ENCODE measurements around the gene SLC6A13. TPM values are rescaled to one million over a fixed set of nuclear protein-coding genes. Genes with fewer than 3 reads are reported as not detected.

The SLC6A13 gene
- total and polyA plus RNA-seq, 2 of the 13 experiments (the other 11 are each of a cell fraction or from before 2014, with no cell fraction given) = 0.05 to 0.15 TPM

GRCh38 chr12:214003-214741 lies 48.5 kb downstream of the SLC6A13 start, which contains the start of gene SLC6A12:
SLC6A12 (minus strand) TSS chr12:214157; CDS start chr12:209986, 4,171 bp downstream.
- peaks cover 0 to 16% of the 10 kb centered on the region in 2 experiments; a peak in 3 of 5 replicates for H3K27me3 ChIP-seq (ENCODE audit: control insufficient read depth in 1 of 2, insufficient read depth in 2 of 2, low read length in 2 of 2)
- no peaks in the 10 kb centered on the region for H3K9me3 ChIP-seq (ENCODE audit: low read length)
- H3K4me1 ChIP-seq (ENCODE audit: insufficient read depth, low read length) = peaks cover 67% of the 10 kb centered on the region
- H3K27ac ChIP-seq (ENCODE audit: extremely low read length, insufficient read depth, low read length) = no peak within 1 kb of the TSS
- WGBS (ENCODE audit: low lambda C conversion rate) = 8% methylated on average over 11 of the region's 14 CpGs
- peak within 1 kb of the TSS; percentile 23; the same call in 1 of the 2 replicates for H3K9ac ChIP-seq (ENCODE audit: insufficient read depth, low read depth, low read length)
- H2AFZ ChIP-seq (ENCODE audit: low read length) = no peak within 1 kb of the TSS
- intact Hi-C loops (cut with micrococcal nuclease; ENCODE audit: unreplicated experiment) (loop anchor here (5.0 kb wide), 1 partner anchor 37 kb away; no protein-coding TSS in a partner anchor), in situ Hi-C loops (cut with HindIII; ENCODE audit: extremely low pct_ligation_motif_present, low pct_unique_long_range_greater_than_20kb) (no loop called here)
- POLR2A ChIA-PET = interaction anchor here (1.5 to 2.1 kb wide), 2 partner anchors 22 to 25 kb away, joined by 8 to 12 read pairs; no protein-coding TSS in a partner anchor
- peak; percentile 46 for FAIRE-seq
- CTCF ChIA-PET (ENCODE audit: low intra/inter-chr PET ratio, low total read pairs) = no interaction called here
- H3K4me3 ChIP-seq (replicated peaks in 1 of 3; ENCODE audit: insufficient read depth in 1 of 3, low read depth in 2 of 3, low read length in 3 of 3) = peak within 1 kb of the TSS; percentile 35 to 65 (median 43); a peak in 5 of 6 replicates
- TF ChIP-seq PATZ1 (CRISPR knock-in tag; IDR thresholded peaks at IDR 0.05) (peak; percentile 54), ZNF781 (CRISPR knock-in tag; IDR thresholded peaks at IDR 0.05; ENCODE audit: borderline replicate concordance, not compliant biosample characterization) (no peak), FOSL2 (CRISPR knock-in tag; IDR thresholded peaks at IDR 0.05) (peak; percentile 26; the same call in 1 of the 2 replicates), POLR2G (IDR thresholded peaks at IDR 0.05; ENCODE audit: low read depth, low read length) (0 out of 2 replicates have a peak, but pooled peaks have one; percentile 35), PCBP1 (IDR thresholded peaks at IDR 0.05; ENCODE audit: borderline replicate concordance, low read depth, low read length) (0 out of 2 replicates have a peak, but pooled peaks have one; percentile 66)
- H3K79me2 ChIP-seq (ENCODE audit: insufficient read depth, low read length) = no peaks in the 10 kb centered on the region
- peaks cover 7% of the 10 kb centered on the region for H4K20me1 ChIP-seq (ENCODE audit: insufficient read depth, low read length)
- ATAC-seq = peak; percentile 1; the same call in 1 of the 3 replicates
- peak within 1 kb of the TSS; percentile 91 for H3K4me2 ChIP-seq (ENCODE audit: low read depth, low read length)
- no peaks in the 10 kb centered on the region for H3K36me3 ChIP-seq (replicated peaks in 1 of 2; ENCODE audit: control insufficient read depth in 1 of 2, insufficient read depth in 2 of 2, low read length in 2 of 2)
- no TSS peak for BruUV-seq (replicated peaks)
- DNase-seq (ENCODE audit: low spot score) = peak; percentile 27
